Measurements from ENCODE around the gene TALDO1. TPM values are rescaled to one million over a fixed set of nuclear protein-coding genes. Genes with fewer than 3 reads are reported as not detected.

TALDO1 gene
- total and polyA plus RNA-seq, 2 of the 8 experiments (the other 6 are each of a cell fraction or from before 2014, with no cell fraction given): 265 to 308 TPM

GRCh38 chr11:747158-748006 is at the start of gene TALDO1 (continued):
- TF ChIP-seq USF2 (IDR thresholded peaks at IDR 0.05; ENCODE audit: low read length) (no peak), CTCF (IDR thresholded peaks at IDR 0.05; ENCODE audit: control extremely low read depth in 1 of 3, insufficient read depth in 1 of 3, low read depth in 1 of 3, low read length in 3 of 3) (peak in 1 of 3 experiments; percentile 19; a peak in 1 of 4 replicates), SP2 (IDR thresholded peaks at IDR 0.05; ENCODE audit: low read length) (no peak), SIRT6 (IDR thresholded peaks at IDR 0.05; ENCODE audit: low read length) (no peak), CBX5 (IDR thresholded peaks at IDR 0.05; ENCODE audit: low read depth, low read length) (no peak), EZH2 (IDR thresholded peaks at IDR 0.05; ENCODE audit: low read depth, low read length, severe bottlenecking) (no peak), RFX5 (IDR thresholded peaks at IDR 0.05; ENCODE audit: borderline replicate concordance, low read depth, low read length) (no peak), TBP (IDR thresholded peaks at IDR 0.05; ENCODE audit: low read depth, low read length) (peak; percentile 43; the same call in 1 of the 2 replicates), BACH1 (IDR thresholded peaks at IDR 0.05; ENCODE audit: low read length) (no peak), KDM1A (IDR thresholded peaks at IDR 0.05; ENCODE audit: borderline replicate concordance, low read length) (no peak), EP300 (IDR thresholded peaks at IDR 0.05; ENCODE audit: borderline replicate concordance in 1 of 2, low read depth in 2 of 2, low read length in 2 of 2) (0 out of 3 replicates have a peak, but pooled peaks of 1 of the 2 experiments have one; percentile 45), BCL11A (IDR thresholded peaks at IDR 0.05; ENCODE audit: low read depth in 2 of 2, low read length in 2 of 2) (no peak), SIX5 (IDR thresholded peaks at IDR 0.05; ENCODE audit: low read depth, low read length) (no peak), SAP30 (IDR thresholded peaks at IDR 0.05; ENCODE audit: insufficient read depth, insufficient replicate concordance, low read length) (no peak), BRCA1 (IDR thresholded peaks at IDR 0.05; ENCODE audit: low read depth, low read length) (no peak), YY1 (IDR thresholded peaks at IDR 0.05; ENCODE audit: low read depth, low read length) (no peak), ATF3 (IDR thresholded peaks at IDR 0.05; ENCODE audit: insufficient read depth, low read depth, low read length) (no peak), TAF1 (IDR thresholded peaks at IDR 0.05; ENCODE audit: low read depth, low read length) (peak; percentile 73), RXRA (IDR thresholded peaks at IDR 0.05; ENCODE audit: insufficient read depth, low read depth, low read length) (no peak), SP4 (IDR thresholded peaks at IDR 0.05; ENCODE audit: low read length) (no peak)

Data from H1 (cell line).